SKM-1 treated with dmso at 0.1 percent for 144 hours (cell line): ENCODE measurements around the gene RPUSD1.

ENCODE experiments used
- DNase-seq: peaks from one replicate; lab custom pipeline; 2025; ENCODE audit not compliant: unreplicated experiment; lab: John Stamatoyannopoulos, UW

Gene RPUSD1

GRCh38 chr16:799948-800833 is 12.0 kb upstream of the RPUSD1 start, which contains the start of gene GNG13:
Gene GNG13 (minus strand): TSS chr16:800734. CDS start chr16:799077, 1,657 bp downstream.
- no peak for DNase-seq

DNA sequence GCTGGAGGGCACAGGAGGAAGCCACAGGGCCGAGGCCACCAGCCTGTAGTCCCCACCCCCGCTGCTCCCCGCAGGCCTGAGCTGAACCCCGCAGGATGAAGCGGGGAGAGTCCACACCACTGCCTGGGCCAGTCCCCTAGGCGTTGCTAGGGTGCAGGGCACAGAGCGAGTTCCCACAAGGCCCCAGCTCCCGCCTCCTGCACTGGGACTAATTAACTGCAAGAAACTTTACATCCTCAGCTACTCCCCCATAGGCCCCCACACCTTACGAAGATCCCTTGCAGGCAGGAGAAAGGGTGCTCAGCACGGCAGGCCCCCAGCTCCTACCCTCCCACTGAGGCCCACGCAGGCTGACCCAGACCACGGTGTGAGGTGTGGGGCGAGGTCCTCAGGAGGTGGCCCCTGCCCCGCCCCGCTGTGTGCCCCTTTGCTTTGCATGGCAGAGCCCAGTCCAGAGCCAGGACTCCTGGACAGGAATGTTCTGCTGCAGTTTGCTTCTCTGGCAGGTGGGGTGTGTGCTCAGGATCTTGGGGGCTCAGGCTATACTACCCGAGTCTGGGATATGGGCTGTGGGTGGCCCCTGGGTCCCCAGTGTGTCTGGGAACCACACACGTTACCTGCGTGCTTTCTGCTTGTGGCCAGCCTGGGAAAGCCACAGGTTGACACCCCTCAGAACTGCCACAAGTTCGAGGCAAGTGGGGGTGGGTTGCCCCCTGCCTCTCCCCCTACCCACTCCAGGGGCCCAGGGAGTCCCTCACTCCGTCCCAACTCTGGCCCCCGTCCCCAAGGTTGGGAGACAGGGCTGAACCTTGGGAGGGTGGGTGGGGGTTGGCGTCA is 11.1 kb upstream of the RPUSD1 start:
- no peak for DNase-seq

- no peak for DNase-seq
Observed at GRCh38 chr16:798666-799065, 10.5 kb upstream of the RPUSD1 start.

- DNase-seq, result no peak
Observed at GRCh38 chr16:797686-798085, 9.5 kb upstream of the RPUSD1 start.

DNA sequence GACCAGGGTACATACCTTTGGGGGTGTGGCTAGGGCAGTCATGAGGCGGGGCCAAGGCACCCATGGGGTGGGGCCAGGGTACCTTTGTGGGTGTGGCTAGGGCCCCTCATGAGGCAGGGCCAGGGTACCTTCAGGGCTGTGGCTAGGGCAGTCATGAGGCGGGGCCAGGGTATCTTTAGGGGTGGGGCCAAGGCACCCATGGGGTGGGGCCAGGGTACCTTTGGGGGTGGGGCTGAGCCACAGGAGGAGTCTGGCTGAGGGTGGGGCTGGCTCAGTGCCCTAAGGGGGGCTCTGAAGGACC is 8.9 kb upstream of the RPUSD1 start:
- no peak for DNase-seq

DNA sequence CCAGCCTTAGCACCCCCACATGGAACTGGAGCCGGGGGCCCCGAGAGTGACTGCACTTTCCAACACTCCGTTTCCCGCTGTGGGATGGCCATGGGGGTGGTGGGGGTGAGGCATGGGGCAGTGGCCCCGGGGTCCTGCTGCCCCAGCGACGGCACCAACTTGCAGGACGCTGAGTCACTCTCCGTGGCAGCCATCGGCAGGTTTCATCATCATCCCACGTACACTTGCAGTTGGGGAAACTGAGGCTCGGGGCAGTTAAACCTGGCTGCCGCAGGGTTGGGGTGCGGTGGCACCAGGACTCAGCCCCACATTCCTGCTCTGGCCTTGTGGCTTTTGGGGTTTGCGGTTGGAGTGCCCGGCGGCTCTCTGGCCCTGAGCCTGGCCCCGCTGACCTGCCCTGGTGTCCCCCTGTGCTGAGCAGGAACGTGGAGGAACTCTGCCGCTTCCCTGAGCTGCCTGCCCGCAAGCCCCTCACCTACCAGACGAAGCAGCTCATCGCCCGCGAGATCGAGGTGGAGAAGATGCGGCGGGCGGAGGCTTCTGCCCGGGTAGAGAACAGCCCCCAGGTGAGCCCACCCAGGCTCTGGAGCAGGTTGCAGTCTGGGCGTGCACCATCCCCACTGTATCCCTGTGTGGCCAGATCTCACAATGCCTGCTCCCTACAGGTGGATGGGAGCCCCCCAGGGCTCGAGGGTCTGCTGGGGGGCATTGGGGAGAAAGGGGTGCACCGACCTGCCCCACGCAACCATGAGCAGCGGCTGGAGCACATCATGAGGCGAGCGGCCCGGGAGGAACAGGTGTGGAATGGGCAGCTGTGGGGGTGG is 8.3 kb upstream of the RPUSD1 start:
- DNase-seq, result no peak

GRCh38 chr16:795580-796229 is 7.5 kb upstream of the RPUSD1 start:
- no peak for DNase-seq

GRCh38 chr16:794853-795466 is 6.8 kb upstream of the RPUSD1 start:
- DNase-seq, result no peak

DNA sequence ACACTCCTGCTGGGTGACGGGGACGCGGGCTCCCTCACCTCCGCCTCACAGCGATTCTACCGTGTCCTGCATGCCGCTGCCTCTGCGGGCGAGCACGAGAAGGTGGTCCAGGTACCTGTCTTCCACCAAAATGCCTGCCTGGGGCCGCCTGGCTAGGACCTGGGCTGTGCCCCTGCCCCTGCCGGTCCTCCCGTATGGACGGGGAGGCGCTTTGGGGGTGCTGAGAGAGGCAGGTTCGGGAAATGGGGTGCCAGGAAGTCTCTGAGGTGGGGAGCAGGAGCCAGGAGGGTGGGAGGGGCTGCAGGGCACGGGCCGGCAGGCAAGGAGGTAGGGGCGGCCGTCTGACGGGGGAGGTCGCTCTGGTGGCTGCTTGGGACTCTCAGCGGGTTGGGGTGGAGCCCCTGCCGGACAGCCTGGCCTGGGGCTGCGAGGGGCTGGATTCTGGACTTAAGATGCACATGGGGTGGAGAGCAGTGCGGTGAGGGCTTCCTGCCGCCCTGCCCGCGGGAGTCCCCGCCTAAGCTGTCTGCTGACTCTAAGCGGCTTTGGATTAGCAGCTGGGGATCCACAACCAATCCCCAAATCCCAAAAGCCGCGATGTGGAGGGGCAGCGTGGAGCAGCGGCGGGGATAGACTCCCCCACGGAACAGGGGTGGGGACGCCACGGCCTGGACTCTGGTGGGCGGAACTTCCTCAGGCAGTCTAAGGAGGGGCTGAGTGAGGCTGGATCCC is 6.1 kb upstream of the RPUSD1 start:
- no peak for DNase-seq

DNA sequence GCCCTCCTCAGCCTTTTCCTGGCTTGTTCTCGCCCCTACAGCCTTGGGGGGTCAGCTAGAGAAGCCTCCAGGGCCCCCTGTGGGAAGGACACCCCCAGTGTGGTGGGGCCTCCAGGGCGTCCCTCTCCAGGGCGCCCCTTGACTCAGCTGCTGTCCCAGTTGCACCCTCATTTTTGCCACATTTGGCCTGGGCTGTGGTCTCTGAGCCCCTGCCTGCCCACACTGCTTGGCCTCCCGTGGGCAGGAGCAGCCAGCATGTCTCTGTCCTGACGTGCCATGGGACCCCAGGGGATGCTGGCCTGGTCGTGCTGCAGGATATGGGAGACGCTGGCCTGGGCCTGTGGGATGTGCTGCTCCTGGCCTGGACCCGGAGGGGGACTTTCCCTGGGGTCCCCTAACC is 5.2 kb upstream of the RPUSD1 start:
- DNase-seq, result no peak

- no peak for DNase-seq
Observed at GRCh38 chr16:792221-792995, 4.2 kb upstream of the RPUSD1 start.

GRCh38 chr16:791131-791530 is 3.0 kb upstream of the RPUSD1 start:
- DNase-seq, result no peak

- DNase-seq, result no peak
Observed at GRCh38 chr16:790086-790485, 1.9 kb upstream of the RPUSD1 start.

GRCh38 chr16:789191-789850 is 1.1 kb upstream of the RPUSD1 start:
- DNase-seq, result no peak

- peak; percentile 87 for DNase-seq
Observed at GRCh38 chr16:788399-789126, 382 bp upstream of the RPUSD1 start, which contains the start of gene CHTF18. Gene CHTF18 (plus strand): TSS chr16:788620. CDS start chr16:788685, 65 bp downstream.

DNA sequence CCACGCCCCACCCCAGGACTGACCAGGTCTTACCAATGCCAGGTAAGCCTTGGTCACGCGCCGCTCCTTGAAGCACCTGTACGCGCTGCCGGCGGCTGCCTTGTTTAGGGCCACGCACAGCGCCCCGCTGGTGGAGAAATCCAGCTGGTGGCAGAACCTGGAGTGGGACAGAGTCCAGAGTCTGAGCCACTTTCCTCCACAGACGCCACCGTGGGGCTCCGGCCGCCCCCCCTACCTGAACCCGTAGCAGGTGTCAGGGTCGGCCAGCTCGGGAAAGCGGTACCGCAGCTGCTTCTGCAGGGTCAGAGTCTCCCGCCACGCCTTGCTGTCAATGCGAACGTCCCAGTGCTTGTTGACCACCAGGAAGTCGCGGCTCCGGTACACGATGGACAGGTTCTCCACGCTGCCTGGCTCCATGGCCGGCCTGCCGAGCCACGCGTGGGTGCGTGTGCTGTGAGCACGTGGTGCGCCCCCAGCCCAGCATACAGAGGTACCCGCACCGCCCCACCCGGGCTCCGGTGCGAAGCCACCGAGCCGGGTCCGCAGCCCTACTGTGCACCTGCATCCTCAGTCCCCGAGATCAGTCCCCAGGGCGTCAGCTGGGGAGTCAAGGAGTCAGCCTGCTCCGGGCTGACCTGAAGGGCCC is 737 bp downstream of the RPUSD1 start:
- no peak for DNase-seq
